ENCODE data around the gene ESPNL.
"Not testable (repeated sequence)": the region's sequence is repeated elsewhere in the genome, so short reads cannot be mapped to it uniquely, and the experiment has no call there.

Gene ESPNL

DNA sequence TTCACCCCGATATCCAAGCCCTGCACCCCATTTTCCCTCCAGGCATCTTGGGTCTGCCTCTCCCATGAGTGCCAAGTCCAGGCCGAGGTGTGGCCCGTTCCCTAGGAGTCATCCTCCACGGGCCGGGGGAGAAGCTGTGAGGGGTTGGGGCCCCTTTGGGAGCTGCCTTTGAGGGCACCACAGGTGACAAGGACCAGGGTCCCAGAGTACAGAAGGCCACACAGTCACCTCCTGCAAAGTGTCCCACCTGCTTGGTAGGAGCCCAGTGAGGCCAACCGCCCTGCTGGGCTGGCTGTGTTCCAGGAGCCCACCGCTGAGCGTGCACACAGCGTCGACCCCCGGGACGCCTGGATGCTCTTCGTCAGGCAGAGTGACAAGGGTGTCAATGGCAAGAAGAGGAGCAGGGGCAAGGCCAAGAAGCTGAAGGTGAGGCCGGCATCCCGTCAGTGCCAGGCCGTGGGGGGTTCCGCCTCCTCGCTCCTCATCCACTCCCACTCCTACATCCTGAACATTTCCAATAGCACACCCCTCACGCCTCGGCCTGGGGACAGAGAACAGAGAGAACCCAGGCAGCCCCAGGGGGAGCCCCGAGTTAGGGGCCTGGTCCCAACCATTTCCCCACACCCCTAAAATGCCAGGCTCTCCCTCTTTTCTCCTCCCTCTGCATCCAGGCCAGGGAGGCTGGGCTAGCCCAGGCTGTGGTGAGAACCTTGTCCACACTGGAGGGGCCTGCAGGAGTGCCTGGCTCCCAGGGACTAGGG is 61.3 kb downstream of the ESPNL start:
- DNase-seq, result no peak

DNA sequence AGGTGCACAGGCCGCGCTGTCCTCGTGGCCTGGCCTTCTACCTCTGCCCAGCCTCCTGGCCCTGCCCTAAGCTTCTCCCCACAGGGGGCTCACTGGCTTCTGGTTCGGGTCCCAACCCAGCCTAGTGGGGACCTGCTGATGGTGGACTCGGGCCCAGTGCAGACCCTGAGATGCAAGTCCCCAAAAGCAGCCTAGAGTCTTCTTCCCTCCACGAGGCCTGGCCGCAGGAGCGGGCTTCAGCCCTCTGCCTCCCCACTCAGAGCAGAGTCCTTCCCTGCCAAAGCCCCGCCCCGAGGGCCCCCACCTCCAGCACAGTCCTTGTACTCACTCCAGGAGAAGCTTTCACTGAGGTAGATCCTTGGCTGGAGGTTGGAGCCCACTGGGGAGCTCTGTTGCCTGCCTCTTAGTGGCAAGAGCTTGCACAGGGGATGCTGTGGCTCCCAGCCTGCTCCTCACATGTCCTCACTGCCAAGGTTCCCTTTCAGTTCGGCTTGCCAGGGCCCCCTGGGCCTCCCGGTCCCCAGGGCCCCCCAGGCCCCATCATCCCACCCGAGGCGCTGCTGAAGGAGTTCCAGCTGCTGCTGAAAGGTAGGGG is 62.2 kb downstream of the ESPNL start:
- DNase-seq, result no peak

DNA sequence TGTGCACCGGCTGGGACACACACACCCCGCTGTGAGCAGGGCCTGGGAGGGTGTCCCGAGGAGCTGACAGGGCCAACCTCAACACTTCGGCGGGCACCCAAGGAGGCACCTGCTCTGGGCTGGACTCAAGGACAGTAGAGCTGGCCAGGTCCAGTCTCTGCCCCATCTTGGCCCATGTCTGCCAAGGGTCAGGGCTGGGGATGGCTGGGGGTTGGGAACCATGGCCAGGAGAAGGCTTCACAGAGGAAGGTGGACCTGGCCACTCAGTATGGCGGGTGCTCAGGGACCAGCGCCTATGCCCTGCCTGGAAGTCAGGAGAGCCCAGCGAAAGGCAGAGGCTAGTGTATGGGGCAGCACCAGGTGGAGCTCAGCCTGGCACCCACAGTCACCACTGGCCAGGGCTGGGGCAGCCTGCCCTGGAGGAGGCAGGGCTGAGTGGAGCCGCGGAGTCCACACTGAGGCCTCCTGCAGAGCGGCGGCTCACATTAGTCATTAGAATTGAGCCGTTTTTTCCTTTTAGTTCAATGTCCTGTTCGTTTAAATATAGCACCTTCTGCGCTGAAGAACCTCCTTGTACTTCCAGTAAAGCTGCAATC is 62.8 kb downstream of the ESPNL start:
- no peak for DNase-seq

- DNase-seq, result no peak
Measured at GRCh38 chr2:238163481-238164198, 63.5 kb downstream of the ESPNL start.

- DNase-seq, result no peak
Measured at GRCh38 chr2:238164906-238165287, 64.8 kb downstream of the ESPNL start.

DNA sequence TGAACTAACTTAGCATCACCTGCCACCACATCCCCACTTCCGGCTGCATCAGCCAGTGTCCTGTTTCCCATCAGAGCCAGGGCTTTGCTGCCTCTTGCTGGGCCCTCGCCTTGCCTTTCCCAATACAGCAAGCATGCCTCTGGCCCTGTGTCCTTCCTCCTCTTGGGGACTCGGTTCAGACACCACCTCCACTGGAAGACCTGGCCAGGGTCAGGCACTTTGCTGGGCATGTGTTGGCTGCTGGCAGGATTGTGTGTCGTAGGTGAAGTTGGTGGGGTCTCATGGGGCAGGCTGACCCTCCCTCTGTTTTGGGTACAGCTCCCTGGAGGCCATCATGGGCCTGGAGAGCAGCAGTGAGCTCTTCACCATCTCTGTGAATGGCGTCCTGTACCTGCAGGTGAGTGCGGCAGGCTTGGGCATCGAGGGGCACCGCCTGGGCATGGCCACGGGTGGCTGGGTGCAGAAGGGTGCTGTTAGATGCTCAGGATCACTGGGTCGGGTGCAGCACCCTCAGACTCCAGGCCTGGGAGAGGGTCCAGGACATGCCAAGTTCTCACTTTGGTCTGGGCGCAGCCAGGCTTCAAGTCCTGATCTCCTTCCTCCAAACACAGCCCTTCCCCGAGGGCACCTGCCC is 65.3 kb downstream of the ESPNL start:
- DNase-seq, result no peak

GRCh38 chr2:238166391-238167343 is 66.5 kb downstream of the ESPNL start:
- no peak for DNase-seq

- no peak for DNase-seq
Measured at GRCh38 chr2:238167344-238167715, 67.2 kb downstream of the ESPNL start.

- no peak for DNase-seq
Measured at GRCh38 chr2:238167761-238168160, 67.6 kb downstream of the ESPNL start.

GRCh38 chr2:238168196-238169047 is 68.3 kb downstream of the ESPNL start:
- DNase-seq, result no peak

DNA sequence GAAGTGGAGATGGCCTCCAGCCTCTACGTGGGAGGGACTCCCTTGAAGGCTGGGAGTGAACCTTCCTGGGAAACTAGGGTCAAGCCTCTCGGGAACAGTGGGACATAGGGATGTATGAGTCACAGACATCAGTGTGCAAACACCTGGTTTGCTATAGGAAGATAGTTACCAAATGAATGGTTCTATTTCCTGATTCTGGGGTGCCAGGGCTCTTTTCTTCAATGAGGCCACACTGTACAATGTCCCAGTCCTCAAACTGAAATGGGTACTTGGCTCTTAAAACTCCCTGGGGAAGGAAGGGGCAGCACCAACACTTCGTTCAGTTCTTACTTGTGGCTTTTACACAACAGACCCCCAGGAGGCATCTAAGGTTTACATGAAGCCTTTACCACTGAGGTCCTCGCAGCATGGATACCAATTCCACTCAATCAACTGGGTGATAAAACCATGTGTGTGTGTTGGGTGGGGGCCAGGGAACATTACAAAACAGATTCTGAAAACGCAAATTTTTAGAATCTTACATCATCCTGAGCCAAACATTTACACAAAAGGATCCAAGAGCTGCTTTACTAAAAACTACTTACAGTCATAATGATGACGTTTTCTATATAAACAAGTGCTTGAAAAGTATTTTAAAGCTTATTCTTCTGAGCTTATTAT is 69.0 kb downstream of the ESPNL start:
- DNase-seq, result no peak

- no peak for DNase-seq
Measured at GRCh38 chr2:238169708-238170251, 69.6 kb downstream of the ESPNL start.

- DNase-seq, result no peak
Measured at GRCh38 chr2:238170386-238171071, 70.4 kb downstream of the ESPNL start.

DNA sequence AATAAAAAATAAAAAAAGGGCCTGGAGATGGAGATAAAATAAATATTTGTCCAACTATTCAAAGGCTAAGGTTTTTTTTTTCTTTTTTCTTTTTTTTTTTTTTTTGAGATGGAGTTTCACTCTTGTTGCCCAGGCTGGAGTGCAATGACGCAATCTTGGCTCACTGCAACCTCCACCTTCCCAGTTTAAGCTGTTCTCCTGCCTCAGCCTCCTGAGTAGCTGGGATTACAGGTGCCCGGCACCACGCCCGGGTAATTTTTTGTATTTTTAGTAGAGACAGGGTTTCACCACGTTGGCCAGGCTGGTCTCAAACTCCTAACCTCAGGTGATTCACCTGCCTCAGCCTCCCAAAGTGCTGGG is 70.9 kb downstream of the ESPNL start:
- not testable (repeated sequence) for DNase-seq

DNA sequence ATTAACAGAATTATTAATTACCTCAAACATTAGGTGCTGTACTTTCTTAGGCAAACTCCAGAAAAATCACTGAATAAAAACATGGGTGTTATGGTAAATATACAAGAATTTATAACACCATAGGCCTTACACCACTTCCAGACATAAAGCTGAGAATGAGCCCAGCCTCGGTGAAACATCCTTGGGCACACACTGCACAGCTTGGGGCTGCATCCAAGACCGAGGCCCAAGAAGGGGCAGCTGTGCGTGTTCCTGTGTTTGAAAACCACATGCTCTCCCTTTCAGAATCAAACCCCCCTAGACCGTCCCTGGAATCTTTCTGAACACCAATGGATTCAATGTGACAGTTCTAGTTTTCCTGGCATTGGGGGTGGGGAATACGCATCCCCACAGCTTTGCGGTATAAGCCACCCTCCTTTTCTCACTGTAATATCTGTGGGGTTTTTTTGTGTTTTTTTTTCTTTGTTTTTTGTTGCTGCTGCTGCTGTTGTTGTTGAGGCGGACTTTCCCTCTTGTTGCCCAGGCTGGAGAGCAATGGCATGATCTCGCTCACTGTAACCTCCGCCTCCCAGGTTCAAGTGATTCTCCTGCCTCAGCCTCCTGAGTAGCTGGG is 71.5 kb downstream of the ESPNL start:
- DNase-seq, result no peak

GRCh38 chr2:238172439-238172838 is 72.3 kb downstream of the ESPNL start:
- DNase-seq, result no peak

DNA sequence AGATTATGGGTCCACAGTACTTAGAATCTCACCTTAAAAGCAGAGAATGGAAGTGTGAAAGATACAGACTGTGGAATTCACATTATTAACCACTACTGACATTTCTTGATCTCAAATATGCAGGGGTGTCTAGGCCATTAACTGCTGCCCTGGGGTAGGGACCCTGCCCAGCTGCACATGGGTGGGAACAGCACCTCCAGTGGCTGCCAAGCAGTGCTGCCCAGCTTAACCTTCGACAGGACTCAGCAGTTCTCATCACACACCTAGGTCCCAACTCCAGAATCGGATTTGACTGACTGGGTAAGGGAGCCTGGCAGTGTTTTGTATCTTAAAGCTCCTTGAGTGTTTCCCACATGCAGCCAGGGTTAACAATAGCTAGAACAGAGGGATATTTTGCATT is 73.6 kb downstream of the ESPNL start:
- DNase-seq, result no peak

DNA sequence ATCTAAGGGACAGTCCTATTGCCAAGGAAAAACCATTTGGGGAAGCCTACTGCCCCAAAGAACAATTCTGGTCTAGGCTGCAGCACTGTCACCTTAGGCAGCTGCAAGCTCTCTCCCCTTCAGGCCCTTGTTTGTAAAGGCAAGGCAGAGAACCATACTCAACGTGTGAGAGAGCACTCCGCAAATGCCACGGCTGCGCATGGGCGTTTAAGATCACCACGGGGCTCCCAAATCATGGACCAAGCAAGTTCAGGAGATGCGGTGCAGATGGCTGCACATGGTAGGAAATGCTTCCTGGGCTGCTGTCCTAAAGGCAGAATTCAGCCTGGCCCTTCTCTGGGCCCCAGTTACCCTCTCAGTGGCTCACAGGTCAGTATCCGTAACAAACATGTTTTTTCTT is 74.2 kb downstream of the ESPNL start:
- no peak for DNase-seq

- DNase-seq, result no peak
Measured at GRCh38 chr2:238174701-238175100, 74.6 kb downstream of the ESPNL start.

All from activated CD4-positive, alpha-beta T cell treated with anti-CD3 and anti-CD28 coated beads for 4 hours (primary cell).